ENCODE results near the gene FKBP7. TPM values are rescaled to one million over a fixed set of nuclear protein-coding genes. Genes with fewer than 3 reads are reported as not detected.
A peak's percentile ranks its signal among the peaks of the same experiment; 100 is the strongest.

The FKBP7 gene
- total RNA-seq, 1 donor from 2014 or later, result 1.3 TPM

DNA sequence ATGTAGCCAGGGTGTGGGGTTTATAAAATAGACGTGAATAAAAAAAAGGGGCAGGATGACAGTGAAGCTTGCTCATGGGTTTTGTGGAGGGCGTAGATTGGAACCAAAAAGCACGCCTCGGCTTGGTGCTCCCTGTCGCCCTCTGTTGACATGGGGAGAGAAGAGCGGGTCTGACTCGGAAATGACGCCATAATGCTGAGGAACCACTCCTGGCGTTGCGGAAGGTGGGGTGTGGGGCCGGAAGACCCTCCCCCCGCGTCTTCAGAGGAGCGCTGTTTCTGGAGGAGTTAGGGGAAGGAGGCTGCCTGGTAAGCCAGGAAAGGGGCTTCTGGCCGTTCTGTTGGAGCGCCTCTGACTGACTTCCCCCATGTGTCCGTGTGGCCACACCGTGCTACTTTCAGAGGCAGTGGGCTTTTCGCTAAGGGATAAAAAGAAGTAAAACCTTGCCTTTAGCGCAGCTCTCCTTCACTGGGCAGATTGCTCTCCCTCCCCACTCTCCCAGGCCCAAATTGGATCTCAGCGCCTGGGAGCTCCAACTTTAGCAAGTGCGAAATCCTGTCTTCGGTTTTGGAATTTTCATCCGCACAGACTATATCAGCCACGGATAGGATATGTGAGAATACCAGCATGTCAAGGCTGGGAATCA lies 44.7 kb upstream of the FKBP7 start:
- Histone ChIP-seq H3K36me3 (ENCODE audit: control insufficient read depth, insufficient read depth, low read length) (no peaks in the 10 kb centered on the region), H3K4me3 (ENCODE audit: low read depth, low read length) (peak overlapping the region; percentile 61), H3K27me3 (ENCODE audit: control insufficient read depth, insufficient read depth, low read length) (no peaks in the 10 kb centered on the region)
- DNase-seq (ENCODE audit: low read depth), result peak; percentile 76
- FAIRE-seq, result no peak
- TF ChIP-seq, protein P1, sequence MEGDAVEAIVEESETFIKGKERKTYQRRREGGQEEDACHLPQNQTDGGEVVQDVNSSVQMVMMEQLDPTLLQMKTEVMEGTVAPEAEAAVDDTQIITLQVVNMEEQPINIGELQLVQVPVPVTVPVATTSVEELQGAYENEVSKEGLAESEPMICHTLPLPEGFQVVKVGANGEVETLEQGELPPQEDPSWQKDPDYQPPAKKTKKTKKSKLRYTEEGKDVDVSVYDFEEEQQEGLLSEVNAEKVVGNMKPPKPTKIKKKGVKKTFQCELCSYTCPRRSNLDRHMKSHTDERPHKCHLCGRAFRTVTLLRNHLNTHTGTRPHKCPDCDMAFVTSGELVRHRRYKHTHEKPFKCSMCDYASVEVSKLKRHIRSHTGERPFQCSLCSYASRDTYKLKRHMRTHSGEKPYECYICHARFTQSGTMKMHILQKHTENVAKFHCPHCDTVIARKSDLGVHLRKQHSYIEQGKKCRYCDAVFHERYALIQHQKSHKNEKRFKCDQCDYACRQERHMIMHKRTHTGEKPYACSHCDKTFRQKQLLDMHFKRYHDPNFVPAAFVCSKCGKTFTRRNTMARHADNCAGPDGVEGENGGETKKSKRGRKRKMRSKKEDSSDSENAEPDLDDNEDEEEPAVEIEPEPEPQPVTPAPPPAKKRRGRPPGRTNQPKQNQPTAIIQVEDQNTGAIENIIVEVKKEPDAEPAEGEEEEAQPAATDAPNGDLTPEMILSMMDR (IDR thresholded peaks at IDR 0.05; ENCODE audit: insufficient read depth, low read length, severe bottlenecking), result peak; percentile 89

DNA sequence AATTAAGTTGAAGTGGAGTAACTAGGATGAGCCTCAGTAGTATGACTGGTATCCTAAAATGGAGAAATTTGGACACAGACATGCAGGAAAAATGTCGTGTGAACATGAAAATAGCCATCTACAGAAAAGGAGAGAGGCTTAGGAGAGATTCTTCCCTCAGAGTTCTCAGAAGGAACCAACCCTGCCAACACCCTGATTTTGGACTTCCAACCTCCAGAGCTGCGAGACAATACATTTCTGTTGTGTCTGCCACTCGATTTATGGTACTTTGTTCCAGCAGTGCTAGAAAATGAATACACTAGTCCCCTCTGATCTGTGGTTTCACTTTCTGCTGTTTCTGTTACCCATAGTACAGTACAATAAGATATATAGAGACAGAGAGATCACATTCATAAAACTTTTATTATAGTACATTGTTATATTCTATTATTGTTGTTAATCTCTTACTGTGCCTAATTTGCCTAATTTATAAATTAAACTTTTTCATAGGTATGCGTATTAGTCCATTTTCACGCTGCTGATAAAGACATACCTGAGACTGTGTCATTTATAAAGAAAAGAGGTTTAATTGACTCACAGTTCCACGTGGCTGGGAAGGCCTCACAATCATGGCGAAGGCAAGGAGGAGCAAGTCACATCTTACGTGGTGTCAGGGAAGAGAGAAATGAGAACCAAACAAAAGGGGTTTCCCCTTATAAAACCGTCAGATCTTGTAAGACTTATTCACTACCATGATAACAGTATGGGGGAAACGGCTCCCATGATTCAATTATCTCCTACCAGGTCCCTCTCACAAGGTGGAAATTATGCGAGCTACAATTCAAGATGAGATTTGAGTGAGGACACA lies 43.1 kb upstream of the FKBP7 start:
- peaks cover under 1% of the 10 kb centered on the region for H3K36me3 ChIP-seq (ENCODE audit: control insufficient read depth, insufficient read depth, low read length)
- H3K4me3 ChIP-seq (ENCODE audit: low read depth, low read length), result no peak overlapping the region
- TF ChIP-seq, protein P1 (IDR thresholded peaks at IDR 0.05; ENCODE audit: insufficient read depth, low read length, severe bottlenecking), result no peak
- DNase-seq (ENCODE audit: low read depth), result no peak
- no peaks in the 10 kb centered on the region for H3K27me3 ChIP-seq (ENCODE audit: control insufficient read depth, insufficient read depth, low read length)
- no peak for FAIRE-seq

DNA sequence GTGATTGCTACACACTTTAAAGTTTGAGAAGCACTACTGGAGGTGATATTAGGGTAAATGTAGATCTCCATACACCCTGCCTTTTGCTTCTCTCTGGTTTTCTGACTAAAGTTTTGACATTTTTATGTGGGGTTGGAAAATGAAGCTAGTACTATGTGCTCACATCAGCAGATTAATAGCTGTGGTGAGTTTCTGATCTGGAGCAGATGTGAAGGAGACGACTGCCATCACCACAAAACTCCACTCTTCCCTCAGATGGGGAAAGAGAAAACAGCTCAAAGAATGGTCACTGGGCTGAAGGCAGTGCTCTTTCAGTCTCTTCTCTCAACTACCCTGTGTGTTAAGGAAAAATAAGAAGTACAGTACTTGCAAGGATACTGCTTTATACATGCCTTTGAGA lies 39.1 kb upstream of the FKBP7 start:
- no peak overlapping the region for H3K4me3 ChIP-seq (ENCODE audit: low read depth, low read length)
- TF ChIP-seq, protein P1 (IDR thresholded peaks at IDR 0.05; ENCODE audit: insufficient read depth, low read length, severe bottlenecking), result no peak
- peaks cover 1% of the 10 kb centered on the region for H3K36me3 ChIP-seq (ENCODE audit: control insufficient read depth, insufficient read depth, low read length)
- DNase-seq (ENCODE audit: low read depth) (no peak), FAIRE-seq (no peak)
- no peaks in the 10 kb centered on the region for H3K27me3 ChIP-seq (ENCODE audit: control insufficient read depth, insufficient read depth, low read length)

DNA sequence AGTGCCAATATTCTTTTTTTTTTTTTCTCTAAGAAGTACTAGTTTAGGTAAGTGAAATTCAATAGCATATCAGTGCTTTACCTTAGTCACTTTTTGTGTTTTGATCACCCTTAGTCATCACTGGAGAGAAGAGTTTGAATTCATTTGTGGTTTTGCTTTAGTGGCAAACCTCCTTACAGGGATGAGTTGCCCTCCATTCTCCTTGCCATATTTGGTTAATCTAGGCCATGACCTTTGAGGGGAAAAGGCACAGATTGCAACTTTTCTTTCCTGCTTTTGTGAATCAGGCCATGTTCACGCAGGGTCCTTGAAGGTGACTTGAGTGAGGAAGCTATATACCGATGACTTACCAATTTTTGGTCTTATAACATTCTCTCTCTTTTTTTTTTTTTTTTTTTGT lies 36.3 kb upstream of the FKBP7 start:
- peak; percentile 91 for DNase-seq (ENCODE audit: low read depth)
- TF ChIP-seq, protein P1 (IDR thresholded peaks at IDR 0.05; ENCODE audit: insufficient read depth, low read length, severe bottlenecking), result no peak
- Histone ChIP-seq H3K27me3 (ENCODE audit: control insufficient read depth, insufficient read depth, low read length) (no peaks in the 10 kb centered on the region), H3K4me3 (ENCODE audit: low read depth, low read length) (no peak overlapping the region), H3K36me3 (ENCODE audit: control insufficient read depth, insufficient read depth, low read length) (peaks cover 1% of the 10 kb centered on the region)
- FAIRE-seq, result no peak

DNA sequence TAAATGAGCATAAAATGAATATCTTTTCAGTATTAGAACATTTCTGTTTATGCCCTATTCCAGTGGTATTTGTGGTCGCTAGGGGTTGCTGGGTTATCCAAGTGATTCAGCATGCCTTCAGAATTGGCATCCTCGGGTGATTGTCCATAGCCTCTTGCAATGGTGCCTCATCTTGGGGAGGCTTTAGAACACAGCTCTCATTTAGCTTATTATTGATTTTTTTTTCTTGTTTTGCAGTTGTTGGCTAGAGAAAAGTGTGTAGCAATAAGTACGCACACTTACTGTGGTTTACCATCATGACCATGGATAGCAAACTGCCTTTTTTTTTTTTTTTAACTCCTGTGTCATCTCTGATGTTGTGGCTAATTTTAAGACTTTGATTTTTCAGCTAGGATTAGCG lies 35.5 kb upstream of the FKBP7 start:
- FAIRE-seq (no peak), DNase-seq (ENCODE audit: low read depth) (no peak)
- TF ChIP-seq, protein P1 (IDR thresholded peaks at IDR 0.05; ENCODE audit: insufficient read depth, low read length, severe bottlenecking), result no peak
- H3K4me3 ChIP-seq (ENCODE audit: low read depth, low read length), result no peak overlapping the region
- no peaks in the 10 kb centered on the region for H3K27me3 ChIP-seq (ENCODE audit: control insufficient read depth, insufficient read depth, low read length)
- H3K36me3 ChIP-seq (ENCODE audit: control insufficient read depth, insufficient read depth, low read length), result peaks cover 1% of the 10 kb centered on the region

Measured in bronchial epithelial cell (primary cell).